ENCODE measurements around the gene GABRB3.

- TF ChIP-seq CTCF (IDR thresholded peaks at IDR 0.05), result no peak
- TF ChIP-seq POLR2A (IDR thresholded peaks at IDR 0.05), result no peak
Measured at GRCh38 chr15:26504009-26504408, 268.9 kb downstream of the GABRB3 start.
